PC-3 (cell line): ENCODE measurements around the gene CLDN17. TPM values are rescaled to one million over a fixed set of nuclear protein-coding genes. Genes with fewer than 3 reads are reported as not detected.

Experiments
- total RNA-seq: library from RNA; depleted of rRNA; stranded (reverse); fragments of >200 nt; gene quantifications from 2 replicates; pipeline ENCODE4 v1.2.3, GENCODE V29; 2014; rRNA removed

Gene CLDN17
- total RNA-seq, 1 experiment from 2014 or later = not detected

Other genes starting within 250 kb of the CLDN17 start
- not detected in 2 replicates for gene GRIK1, start 226.8 kb downstream of the CLDN17 start, total RNA-seq
- 0.46 and 1.5 TPM in 2 replicates for gene CLDN8, start 49.3 kb upstream of the CLDN17 start, total RNA-seq
- gene KRTAP24-1, start 116.1 kb upstream of the CLDN17 start, total RNA-seq = not detected in 2 replicates
- gene KRTAP25-1, start 122.7 kb upstream of the CLDN17 start, total RNA-seq = not detected in 2 replicates
- not detected in 2 replicates for gene KRTAP26-1, start 153.5 kb upstream of the CLDN17 start, total RNA-seq
- gene KRTAP27-1, start 170.9 kb upstream of the CLDN17 start, total RNA-seq = not detected in 2 replicates
- not detected in 2 replicates for gene KRTAP23-1, start 181.8 kb upstream of the CLDN17 start, total RNA-seq
- gene KRTAP13-2, start 205.5 kb upstream of the CLDN17 start, total RNA-seq = not detected in 2 replicates
- not detected in 2 replicates for gene KRTAP13-1, start 229.2 kb upstream of the CLDN17 start, total RNA-seq